HG03558 (cell line): ENCODE results near the gene TTC39B.
"Not testable (repeated sequence)": the region's sequence is repeated elsewhere in the genome, so short reads cannot be mapped to it uniquely, and the experiment has no call there.

Experiments used
- ATAC-seq: cut with Tn5 transposase; IDR thresholded peaks from one replicate; pipeline ENCODE4 v1.9.1; 2021; ENCODE audit warnings: moderate number of reproducible peaks; ENCODE audit not compliant: unreplicated experiment; ENCODE audit errors: extremely low read depth

The TTC39B gene

GRCh38 chr9:15232706-15233280 is 74.2 kb downstream of the TTC39B start:
- ATAC-seq: not testable (repeated sequence)

DNA sequence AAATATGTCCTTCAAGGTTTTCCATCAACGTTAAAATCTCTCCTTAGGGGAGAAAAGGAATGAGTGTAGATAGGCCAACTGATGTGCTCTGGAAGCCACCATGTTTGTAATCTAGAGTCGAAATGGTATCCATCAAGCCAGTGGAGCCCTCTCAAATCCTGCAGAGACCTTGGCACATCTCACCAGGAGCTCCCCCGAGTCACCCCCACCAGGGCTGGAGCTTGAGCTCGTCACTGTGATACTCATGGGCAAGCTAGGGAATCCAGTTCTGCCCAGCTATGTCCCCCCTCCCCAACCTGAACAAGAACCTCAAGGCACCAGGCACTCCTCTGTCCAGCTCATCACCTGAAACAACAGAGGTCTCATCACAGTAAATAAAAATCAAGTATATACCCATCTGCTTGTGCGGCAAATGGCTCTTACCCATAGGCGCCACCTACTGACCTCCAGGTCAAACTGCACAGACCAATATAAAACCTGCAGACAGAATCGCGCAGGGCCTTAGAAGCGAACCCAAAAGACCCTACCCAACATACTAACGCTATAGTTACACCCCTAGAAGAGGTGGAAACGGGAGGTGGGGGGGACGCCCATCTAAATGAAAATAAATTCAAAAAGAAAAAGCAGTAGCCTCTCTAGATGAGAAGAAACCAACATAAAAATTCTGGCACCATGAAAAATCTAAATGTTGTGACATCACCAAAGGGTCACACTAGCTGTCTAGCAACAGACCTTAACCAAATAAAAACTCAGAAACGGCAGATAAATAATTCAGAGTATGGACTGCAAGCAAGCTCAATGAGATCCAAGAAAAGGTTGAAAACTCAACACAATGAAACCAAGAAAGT is 75.0 kb downstream of the TTC39B start:
- ATAC-seq: no peak

DNA sequence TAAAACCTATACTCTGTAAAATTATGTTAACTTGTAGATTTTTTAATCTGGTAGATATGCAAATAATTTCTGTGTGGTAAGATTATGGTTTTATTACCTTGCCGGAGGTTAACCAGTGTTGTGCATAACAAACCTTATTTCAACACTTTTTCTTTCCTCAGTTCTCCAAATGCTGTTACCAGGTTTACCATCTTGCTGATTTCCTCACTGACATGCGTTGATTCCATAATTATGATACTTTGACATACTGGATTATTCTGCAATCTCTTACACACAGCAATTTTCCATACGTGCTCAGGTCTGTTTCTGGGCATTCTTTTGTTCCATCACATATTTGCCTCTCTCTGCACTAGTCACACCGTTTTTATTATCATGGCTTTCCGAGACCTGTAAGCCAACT is 77.6 kb downstream of the TTC39B start:
- no peak for ATAC-seq

- ATAC-seq: no peak
Observed at GRCh38 chr9:15227491-15227890, 79.5 kb downstream of the TTC39B start.

GRCh38 chr9:15225564-15226126 is 81.4 kb downstream of the TTC39B start:
- no peak for ATAC-seq

- no peak for ATAC-seq
Observed at GRCh38 chr9:15222313-15222712, 84.7 kb downstream of the TTC39B start.

GRCh38 chr9:15221746-15222145 is 85.3 kb downstream of the TTC39B start:
- no peak for ATAC-seq

- no peak for ATAC-seq
Observed at GRCh38 chr9:15220658-15221318, 86.2 kb downstream of the TTC39B start.

GRCh38 chr9:15219546-15219945 is 87.5 kb downstream of the TTC39B start:
- ATAC-seq: no peak

- ATAC-seq: no peak
Observed at GRCh38 chr9:15218994-15219393, 88.0 kb downstream of the TTC39B start.

DNA sequence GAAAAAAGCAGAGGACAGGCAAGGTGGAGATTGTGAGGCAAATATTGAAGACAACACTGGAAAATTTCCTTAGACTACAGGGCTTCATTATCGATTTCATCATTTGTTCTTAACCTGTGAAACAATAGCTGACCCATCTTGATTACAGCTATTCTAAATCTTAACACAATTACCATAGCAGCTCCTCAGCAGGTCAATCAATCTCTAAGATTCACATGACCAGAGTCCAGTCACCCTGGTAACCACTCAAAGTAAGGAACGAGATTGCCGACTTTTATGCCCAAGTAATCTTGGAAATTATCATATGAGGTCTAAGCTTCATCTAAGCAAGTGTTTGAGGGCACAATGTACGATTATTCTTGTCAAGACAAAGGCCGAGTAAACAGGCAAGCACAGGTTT is 93.8 kb downstream of the TTC39B start:
- no peak for ATAC-seq

DNA sequence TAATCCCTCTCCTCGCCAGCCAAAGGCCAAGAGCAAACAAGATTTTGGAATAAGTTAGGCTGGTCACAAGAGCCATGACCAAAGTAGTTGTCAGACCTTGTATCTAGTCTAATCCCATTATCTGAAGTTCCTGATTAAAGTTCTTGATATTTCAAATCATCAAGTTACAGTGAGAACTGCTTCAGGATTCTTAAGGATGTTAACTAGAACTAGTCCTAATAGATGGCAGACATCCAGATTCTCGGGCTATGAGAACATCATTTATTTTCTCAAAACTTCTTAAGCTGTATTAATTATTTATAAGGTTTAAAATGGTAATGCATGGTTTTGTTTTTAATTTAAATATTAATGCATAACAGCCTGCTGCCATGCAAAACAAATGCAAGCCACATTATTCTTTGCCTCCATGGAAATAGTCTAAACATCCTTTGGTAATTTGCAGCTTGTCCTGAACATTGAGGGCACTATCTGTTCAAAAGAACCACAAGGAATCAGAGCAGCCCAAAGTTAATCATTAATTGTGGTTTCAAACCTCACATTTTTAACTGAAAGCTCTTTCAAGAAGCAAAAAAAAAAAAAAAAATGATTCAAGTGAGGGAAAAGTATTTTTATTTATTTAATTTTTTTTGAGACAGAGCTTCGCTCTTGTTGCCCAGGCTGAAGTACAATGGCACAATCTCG is 95.1 kb downstream of the TTC39B start:
- no peak for ATAC-seq

GRCh38 chr9:15211160-15211814 is 95.7 kb downstream of the TTC39B start:
- ATAC-seq: no peak

GRCh38 chr9:15206903-15207696 is 99.9 kb downstream of the TTC39B start:
- ATAC-seq: no peak

- ATAC-seq: no peak
Observed at GRCh38 chr9:15205632-15206420, 101.2 kb downstream of the TTC39B start.

DNA sequence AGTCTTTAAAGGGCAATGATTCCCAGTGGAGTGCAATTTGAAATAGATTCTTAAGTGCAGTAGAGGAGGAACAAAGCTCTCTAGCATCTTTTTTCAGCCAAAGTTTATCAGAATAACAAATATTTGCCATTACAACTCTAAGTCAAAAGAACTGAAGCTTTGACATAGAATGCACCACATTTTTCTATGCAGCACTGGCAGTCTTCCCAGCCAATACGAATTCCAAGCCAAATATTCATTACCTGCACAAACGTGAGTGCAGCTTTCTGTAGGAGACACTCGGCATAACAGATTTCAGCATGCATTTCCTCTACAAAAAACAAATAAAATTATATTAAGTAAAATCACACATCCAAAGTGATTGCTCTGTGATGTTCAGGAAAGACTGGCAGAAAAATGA is 103.4 kb downstream of the TTC39B start:
- no peak for ATAC-seq

GRCh38 chr9:15200111-15200510 is 106.9 kb downstream of the TTC39B start:
- ATAC-seq: no peak

GRCh38 chr9:15192856-15193255 is 114.2 kb downstream of the TTC39B start:
- ATAC-seq: no peak
